ENCODE results near the gene PPP2R2B.

PPP2R2B gene

DNA sequence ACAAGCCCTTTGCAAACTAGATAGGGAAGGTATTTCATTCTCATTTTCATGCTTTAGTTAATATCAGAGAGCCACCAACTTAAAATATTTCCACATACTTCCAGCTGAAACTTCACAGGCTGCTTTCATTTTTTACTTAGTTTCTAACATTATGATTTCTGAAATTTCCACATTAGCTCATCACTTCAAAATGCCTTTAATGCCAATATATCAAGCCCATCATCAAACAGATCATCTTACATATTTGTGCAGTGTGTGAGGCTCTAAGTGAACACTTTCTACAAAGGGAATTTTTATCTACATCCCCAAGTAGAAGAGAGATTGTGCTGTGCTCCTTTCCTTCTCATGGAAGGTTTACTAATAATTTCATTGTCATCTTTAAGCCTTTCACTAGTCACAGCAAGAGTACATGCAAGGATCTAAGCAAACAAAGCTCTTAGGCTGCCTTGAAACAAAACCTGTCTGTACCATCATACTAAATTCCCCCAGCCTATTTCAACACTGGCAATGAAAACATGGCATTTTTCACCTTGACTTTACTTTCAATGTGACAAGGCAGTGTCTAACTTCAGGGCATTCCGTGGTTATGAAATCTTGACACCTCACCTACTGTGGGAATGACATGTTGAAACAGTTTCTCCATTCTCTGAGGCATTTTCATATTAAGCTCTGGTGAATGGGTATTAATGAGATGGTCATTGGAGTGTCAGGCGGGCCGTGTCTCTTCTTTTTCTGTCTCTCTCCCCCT is 45.4 kb downstream of the PPP2R2B start:
- Histone ChIP-seq H3K27ac (replicated peaks) (no peak overlapping the region), H3K27me3 (ENCODE audit: insufficient read depth, poor library complexity, severe bottlenecking) (no peaks in the 10 kb centered on the region), H3K4me3 (replicated peaks; ENCODE audit: insufficient read depth, low read length) (no peak overlapping the region)
- no peak for TF ChIP-seq POLR2AphosphoS5 (IDR thresholded peaks at IDR 0.05; ENCODE audit: low read depth)
- DNase-seq (ENCODE audit: low read depth in 1 of 2, low spot score in 1 of 2) = no peak

DNA sequence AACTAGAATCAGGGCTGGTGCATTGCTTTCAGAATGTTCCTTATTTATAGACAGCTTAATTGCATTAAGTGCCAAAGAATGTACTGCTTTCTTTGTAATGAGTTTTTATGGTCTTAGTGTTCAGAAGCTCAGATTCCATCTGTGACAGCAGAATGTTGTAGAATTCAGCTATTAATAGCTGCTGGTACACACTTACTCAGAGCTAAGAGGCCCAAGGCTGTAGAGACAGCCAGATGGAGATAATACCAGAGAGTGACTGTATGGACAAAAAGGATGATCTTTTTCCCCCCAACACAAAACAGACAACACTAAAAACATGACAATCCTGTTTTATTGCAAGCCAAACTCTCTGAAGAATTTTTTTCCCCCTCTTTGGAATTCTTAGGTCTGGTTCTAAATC is 50.2 kb downstream of the PPP2R2B start:
- H3K27me3 ChIP-seq (ENCODE audit: insufficient read depth, poor library complexity, severe bottlenecking) = no peaks in the 10 kb centered on the region
- no peak for DNase-seq (ENCODE audit: low read depth in 1 of 2, low spot score in 1 of 2)
- TF ChIP-seq GABPA (IDR thresholded peaks at IDR 0.05; ENCODE audit: low read depth) (no peak), POLR2AphosphoS5 (IDR thresholded peaks at IDR 0.05; ENCODE audit: low read depth) (no peak), SPI1 (IDR thresholded peaks at IDR 0.05; ENCODE audit: borderline replicate concordance, low read depth) (no peak)
- TF ChIP-seq, protein P1, sequence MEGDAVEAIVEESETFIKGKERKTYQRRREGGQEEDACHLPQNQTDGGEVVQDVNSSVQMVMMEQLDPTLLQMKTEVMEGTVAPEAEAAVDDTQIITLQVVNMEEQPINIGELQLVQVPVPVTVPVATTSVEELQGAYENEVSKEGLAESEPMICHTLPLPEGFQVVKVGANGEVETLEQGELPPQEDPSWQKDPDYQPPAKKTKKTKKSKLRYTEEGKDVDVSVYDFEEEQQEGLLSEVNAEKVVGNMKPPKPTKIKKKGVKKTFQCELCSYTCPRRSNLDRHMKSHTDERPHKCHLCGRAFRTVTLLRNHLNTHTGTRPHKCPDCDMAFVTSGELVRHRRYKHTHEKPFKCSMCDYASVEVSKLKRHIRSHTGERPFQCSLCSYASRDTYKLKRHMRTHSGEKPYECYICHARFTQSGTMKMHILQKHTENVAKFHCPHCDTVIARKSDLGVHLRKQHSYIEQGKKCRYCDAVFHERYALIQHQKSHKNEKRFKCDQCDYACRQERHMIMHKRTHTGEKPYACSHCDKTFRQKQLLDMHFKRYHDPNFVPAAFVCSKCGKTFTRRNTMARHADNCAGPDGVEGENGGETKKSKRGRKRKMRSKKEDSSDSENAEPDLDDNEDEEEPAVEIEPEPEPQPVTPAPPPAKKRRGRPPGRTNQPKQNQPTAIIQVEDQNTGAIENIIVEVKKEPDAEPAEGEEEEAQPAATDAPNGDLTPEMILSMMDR (IDR thresholded peaks at IDR 0.05; ENCODE audit: insufficient read depth, low read length) = no peak
- TF ChIP-seq, protein P2, sequence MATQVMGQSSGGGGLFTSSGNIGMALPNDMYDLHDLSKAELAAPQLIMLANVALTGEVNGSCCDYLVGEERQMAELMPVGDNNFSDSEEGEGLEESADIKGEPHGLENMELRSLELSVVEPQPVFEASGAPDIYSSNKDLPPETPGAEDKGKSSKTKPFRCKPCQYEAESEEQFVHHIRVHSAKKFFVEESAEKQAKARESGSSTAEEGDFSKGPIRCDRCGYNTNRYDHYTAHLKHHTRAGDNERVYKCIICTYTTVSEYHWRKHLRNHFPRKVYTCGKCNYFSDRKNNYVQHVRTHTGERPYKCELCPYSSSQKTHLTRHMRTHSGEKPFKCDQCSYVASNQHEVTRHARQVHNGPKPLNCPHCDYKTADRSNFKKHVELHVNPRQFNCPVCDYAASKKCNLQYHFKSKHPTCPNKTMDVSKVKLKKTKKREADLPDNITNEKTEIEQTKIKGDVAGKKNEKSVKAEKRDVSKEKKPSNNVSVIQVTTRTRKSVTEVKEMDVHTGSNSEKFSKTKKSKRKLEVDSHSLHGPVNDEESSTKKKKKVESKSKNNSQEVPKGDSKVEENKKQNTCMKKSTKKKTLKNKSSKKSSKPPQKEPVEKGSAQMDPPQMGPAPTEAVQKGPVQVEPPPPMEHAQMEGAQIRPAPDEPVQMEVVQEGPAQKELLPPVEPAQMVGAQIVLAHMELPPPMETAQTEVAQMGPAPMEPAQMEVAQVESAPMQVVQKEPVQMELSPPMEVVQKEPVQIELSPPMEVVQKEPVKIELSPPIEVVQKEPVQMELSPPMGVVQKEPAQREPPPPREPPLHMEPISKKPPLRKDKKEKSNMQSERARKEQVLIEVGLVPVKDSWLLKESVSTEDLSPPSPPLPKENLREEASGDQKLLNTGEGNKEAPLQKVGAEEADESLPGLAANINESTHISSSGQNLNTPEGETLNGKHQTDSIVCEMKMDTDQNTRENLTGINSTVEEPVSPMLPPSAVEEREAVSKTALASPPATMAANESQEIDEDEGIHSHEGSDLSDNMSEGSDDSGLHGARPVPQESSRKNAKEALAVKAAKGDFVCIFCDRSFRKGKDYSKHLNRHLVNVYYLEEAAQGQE (IDR thresholded peaks at IDR 0.05; ENCODE audit: insufficient replicate concordance, low read depth) = no peak
- no peak overlapping the region for H3K27ac ChIP-seq (replicated peaks)
- no peak overlapping the region for H3K4me3 ChIP-seq (replicated peaks; ENCODE audit: insufficient read depth, low read length)

DNA sequence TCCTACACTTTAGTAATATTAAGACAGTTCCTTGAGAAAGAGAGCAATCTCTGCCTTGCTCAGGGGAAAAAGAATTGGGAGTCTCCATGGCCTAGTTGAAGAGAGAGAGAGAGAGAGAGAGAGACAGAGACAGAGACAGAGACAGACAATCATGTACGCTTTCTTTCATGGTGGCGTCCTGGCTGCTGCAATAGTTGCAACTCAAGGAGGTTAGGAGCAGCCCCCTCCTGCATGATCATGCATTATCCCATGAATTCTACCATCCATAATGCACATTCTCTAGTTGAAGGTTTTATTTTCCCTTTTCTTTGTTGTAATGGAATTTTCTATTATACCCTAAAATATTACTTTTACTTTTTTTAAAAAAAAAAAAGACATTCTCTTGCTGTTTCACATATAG is 50.7 kb downstream of the PPP2R2B start:
- TF ChIP-seq GABPA (IDR thresholded peaks at IDR 0.05; ENCODE audit: low read depth) = no peak
- DNase-seq (ENCODE audit: low read depth in 1 of 2, low spot score in 1 of 2) = no peak

DNA sequence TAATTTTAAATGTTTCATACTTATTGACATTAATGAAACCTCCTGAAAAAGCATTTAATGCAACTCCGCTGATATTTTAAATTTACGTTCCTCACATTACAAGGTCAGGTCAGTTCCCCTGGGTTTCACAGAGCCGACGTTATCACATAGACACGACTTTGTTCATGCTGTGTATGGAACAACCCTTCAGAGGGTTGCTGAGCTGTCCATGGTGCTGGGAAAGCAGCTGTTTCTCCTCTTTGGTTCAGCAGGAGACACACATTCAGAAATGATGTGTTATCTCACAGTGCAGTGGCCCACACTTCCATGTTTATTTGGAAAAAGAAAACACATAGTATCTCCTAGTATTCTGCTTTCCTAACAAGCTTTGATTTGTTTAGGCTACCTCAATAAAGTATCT is 53.5 kb downstream of the PPP2R2B start:
- DNase-seq (ENCODE audit: low read depth in 1 of 2, low spot score in 1 of 2) = peak in 1 of 2 experiments; percentile 24
- H3K27me3 ChIP-seq (ENCODE audit: insufficient read depth, poor library complexity, severe bottlenecking) = no peaks in the 10 kb centered on the region
- no peak for TF ChIP-seq GABPA (IDR thresholded peaks at IDR 0.05; ENCODE audit: low read depth)
- TF ChIP-seq, protein P2 (IDR thresholded peaks at IDR 0.05; ENCODE audit: insufficient replicate concordance, low read depth) = peak; percentile 99
- H3K4me3 ChIP-seq (replicated peaks; ENCODE audit: insufficient read depth, low read length) = no peak overlapping the region
- H3K27ac ChIP-seq (replicated peaks) = no peak overlapping the region

More for the DNA sequence above, 50.7 kb downstream of the PPP2R2B start:
- Histone ChIP-seq H3K4me3 (replicated peaks; ENCODE audit: insufficient read depth, low read length) (no peak overlapping the region), H3K27ac (replicated peaks) (no peak overlapping the region), H3K27me3 (ENCODE audit: insufficient read depth, poor library complexity, severe bottlenecking) (no peaks in the 10 kb centered on the region)

DNA sequence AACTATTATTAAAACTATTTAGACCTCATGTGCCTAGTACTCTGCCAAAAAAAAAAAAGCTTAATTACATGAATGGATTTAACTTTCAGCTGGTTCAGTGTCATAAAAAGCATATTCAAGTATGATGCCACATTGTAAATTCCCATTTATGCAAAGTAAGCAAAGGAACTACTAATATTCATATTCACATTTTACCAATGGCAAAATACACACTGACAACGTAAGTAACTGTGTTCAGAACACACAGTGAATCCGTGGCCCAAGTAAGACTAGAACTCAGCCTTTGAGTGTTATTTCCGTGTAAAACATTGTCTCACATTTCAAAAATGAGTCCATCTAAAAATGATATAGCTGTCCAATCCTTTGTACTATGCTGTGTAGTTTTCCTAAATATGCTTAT is 56.8 kb downstream of the PPP2R2B start:
- H3K27ac ChIP-seq (replicated peaks) = no peak overlapping the region
- H3K4me3 ChIP-seq (replicated peaks; ENCODE audit: insufficient read depth, low read length) = no peak overlapping the region
- no peaks in the 10 kb centered on the region for H3K27me3 ChIP-seq (ENCODE audit: insufficient read depth, poor library complexity, severe bottlenecking)
- TF ChIP-seq, protein P2 (IDR thresholded peaks at IDR 0.05; ENCODE audit: insufficient replicate concordance, low read depth) = no peak
- TF ChIP-seq POLR2AphosphoS5 (IDR thresholded peaks at IDR 0.05; ENCODE audit: low read depth) = no peak
- no peak for TF ChIP-seq GABPA (IDR thresholded peaks at IDR 0.05; ENCODE audit: low read depth)
- no peak for TF ChIP-seq SPI1 (IDR thresholded peaks at IDR 0.05; ENCODE audit: borderline replicate concordance, low read depth)
- TF ChIP-seq, protein P1 (IDR thresholded peaks at IDR 0.05; ENCODE audit: insufficient read depth, low read length) = no peak
- no peak for DNase-seq (ENCODE audit: low read depth in 1 of 2, low spot score in 1 of 2)
